Activated T-helper 17 cell treated with anti-CD3 and anti-CD28 coated beads, Interleukin-2, amount 50 U/mL, for 72 hours (primary cell): Measurements from ENCODE around the gene AFF3. TPM values are rescaled to one million over a fixed set of nuclear protein-coding genes. Genes with fewer than 3 reads are reported as not detected.

Source experiments
- ATAC-seq: fragments of 150-1000 bp; cut with Tn5 transposase; replicated peaks from 2 replicates; pipeline ENCODE4 v1.10.0; 2021; ENCODE audit warnings: mild to moderate bottlenecking, moderate library complexity
- H3K27ac Mint-ChIP-seq: one replicate; pipeline ENCODE4 v1.8.0; 2022; ENCODE audit warnings: mixed read lengths
- H3K27me3 Mint-ChIP-seq: one replicate; pipeline ENCODE4 v1.8.0; 2022; ENCODE audit warnings: mixed read lengths
- H3K36me3 Mint-ChIP-seq: one replicate; pipeline ENCODE4 v1.8.0; 2022; ENCODE audit warnings: low read depth, mild to moderate bottlenecking, mixed read lengths
- H3K4me1 Mint-ChIP-seq: one replicate; pipeline ENCODE4 v1.8.0; 2022; ENCODE audit warnings: mixed read lengths
- H3K4me3 Mint-ChIP-seq: one replicate; pipeline ENCODE4 v1.8.0; 2022; ENCODE audit warnings: mild to moderate bottlenecking, mixed read lengths
- H3K9me3 Mint-ChIP-seq: one replicate; pipeline ENCODE4 v1.8.0; 2022; ENCODE audit warnings: mixed read lengths
- total RNA-seq, 2 donors: library from RNA; stranded (reverse); gene quantifications; one replicate each; pipeline ENCODE4 v1.2.3, GENCODE V29; 2022

The AFF3 gene
- total RNA-seq, 2 donors from 2014 or later, result 0.32 to 0.42 TPM

- Mint-ChIP-seq H3K9me3 (no peaks in the 10 kb centered on the region), H3K27me3 (peaks cover 3% of the 10 kb centered on the region), H3K4me3 (no peak overlapping the region), H3K27ac (no peak overlapping the region), H3K4me1 (no peaks in the 10 kb centered on the region), H3K36me3 (no peaks in the 10 kb centered on the region)
- ATAC-seq, result no peak
Observed at GRCh38 chr2:100017633-100018032, 124.8 kb downstream of the AFF3 start.

- Mint-ChIP-seq H3K9me3 (no peaks in the 10 kb centered on the region), H3K36me3 (no peaks in the 10 kb centered on the region), H3K27ac (no peak overlapping the region), H3K4me3 (no peak overlapping the region), H3K27me3 (peaks cover 3% of the 10 kb centered on the region), H3K4me1 (no peaks in the 10 kb centered on the region)
- ATAC-seq, result no peak
Observed at GRCh38 chr2:100016756-100017155, 125.6 kb downstream of the AFF3 start.

- no peaks in the 10 kb centered on the region for H3K4me1 Mint-ChIP-seq
Observed at GRCh38 chr2:100015849-100016248, 126.5 kb downstream of the AFF3 start.

GRCh38 chr2:100013892-100014677, 128.3 kb downstream of the AFF3 start:
- no peak overlapping the region for H3K4me3 Mint-ChIP-seq
- H3K36me3 Mint-ChIP-seq, result no peaks in the 10 kb centered on the region
- H3K27me3 Mint-ChIP-seq, result no peaks in the 10 kb centered on the region
- H3K4me1 Mint-ChIP-seq, result no peaks in the 10 kb centered on the region
- H3K27ac Mint-ChIP-seq, result no peak overlapping the region
- ATAC-seq, result no peak
- H3K9me3 Mint-ChIP-seq, result no peaks in the 10 kb centered on the region

More at GRCh38 chr2:100015849-100016248, 126.5 kb downstream of the AFF3 start:
- ATAC-seq, result no peak
- no peak overlapping the region for H3K4me3 Mint-ChIP-seq
- peaks cover under 1% of the 10 kb centered on the region for H3K27me3 Mint-ChIP-seq
- H3K36me3 Mint-ChIP-seq, result no peaks in the 10 kb centered on the region
- H3K9me3 Mint-ChIP-seq, result no peaks in the 10 kb centered on the region
- H3K27ac Mint-ChIP-seq, result no peak overlapping the region

- no peak for ATAC-seq
- no peak overlapping the region for H3K27ac Mint-ChIP-seq
- H3K27me3 Mint-ChIP-seq, result no peaks in the 10 kb centered on the region
- H3K36me3 Mint-ChIP-seq, result no peaks in the 10 kb centered on the region
- H3K4me3 Mint-ChIP-seq, result no peak overlapping the region
- no peaks in the 10 kb centered on the region for H3K9me3 Mint-ChIP-seq
- H3K4me1 Mint-ChIP-seq, result no peaks in the 10 kb centered on the region
Observed at GRCh38 chr2:100012561-100012960, 129.8 kb downstream of the AFF3 start.

GRCh38 chr2:100011272-100011731, 131.1 kb downstream of the AFF3 start:
- Mint-ChIP-seq H3K27ac (no peak overlapping the region), H3K36me3 (no peaks in the 10 kb centered on the region), H3K4me3 (no peak overlapping the region), H3K9me3 (no peaks in the 10 kb centered on the region), H3K4me1 (no peaks in the 10 kb centered on the region), H3K27me3 (no peaks in the 10 kb centered on the region)
- no peak for ATAC-seq

- no peak for ATAC-seq
- no peaks in the 10 kb centered on the region for H3K4me1 Mint-ChIP-seq
- no peaks in the 10 kb centered on the region for H3K36me3 Mint-ChIP-seq
- no peaks in the 10 kb centered on the region for H3K27me3 Mint-ChIP-seq
- no peaks in the 10 kb centered on the region for H3K9me3 Mint-ChIP-seq
- no peak overlapping the region for H3K27ac Mint-ChIP-seq
- H3K4me3 Mint-ChIP-seq, result no peak overlapping the region
Observed at GRCh38 chr2:100010606-100011005, 131.8 kb downstream of the AFF3 start.

GRCh38 chr2:100009743-100010142, 132.6 kb downstream of the AFF3 start:
- no peak overlapping the region for H3K4me3 Mint-ChIP-seq
- H3K4me1 Mint-ChIP-seq, result no peaks in the 10 kb centered on the region
- no peaks in the 10 kb centered on the region for H3K36me3 Mint-ChIP-seq
- no peak overlapping the region for H3K27ac Mint-ChIP-seq
- no peaks in the 10 kb centered on the region for H3K27me3 Mint-ChIP-seq
- ATAC-seq, result no peak
- H3K9me3 Mint-ChIP-seq, result no peaks in the 10 kb centered on the region

GRCh38 chr2:100008956-100009355, 133.4 kb downstream of the AFF3 start:
- Mint-ChIP-seq H3K27me3 (no peaks in the 10 kb centered on the region), H3K4me1 (no peaks in the 10 kb centered on the region), H3K27ac (no peak overlapping the region), H3K9me3 (no peaks in the 10 kb centered on the region), H3K36me3 (no peaks in the 10 kb centered on the region), H3K4me3 (no peak overlapping the region)
- ATAC-seq, result no peak

- Mint-ChIP-seq H3K9me3 (no peaks in the 10 kb centered on the region), H3K4me3 (no peak overlapping the region), H3K36me3 (no peaks in the 10 kb centered on the region), H3K27me3 (no peaks in the 10 kb centered on the region), H3K27ac (no peak overlapping the region), H3K4me1 (no peaks in the 10 kb centered on the region)
- ATAC-seq, result no peak
Observed at GRCh38 chr2:100006516-100006915, 135.9 kb downstream of the AFF3 start.

GRCh38 chr2:100004959-100005387, 137.4 kb downstream of the AFF3 start:
- H3K27me3 Mint-ChIP-seq, result no peaks in the 10 kb centered on the region
- H3K4me3 Mint-ChIP-seq, result no peak overlapping the region
- no peak for ATAC-seq
- H3K4me1 Mint-ChIP-seq, result peaks cover 7% of the 10 kb centered on the region
- no peaks in the 10 kb centered on the region for H3K36me3 Mint-ChIP-seq
- no peak overlapping the region for H3K27ac Mint-ChIP-seq
- H3K9me3 Mint-ChIP-seq, result no peaks in the 10 kb centered on the region

- no peak overlapping the region for H3K4me3 Mint-ChIP-seq
- no peaks in the 10 kb centered on the region for H3K9me3 Mint-ChIP-seq
- no peaks in the 10 kb centered on the region for H3K27me3 Mint-ChIP-seq
- H3K36me3 Mint-ChIP-seq, result no peaks in the 10 kb centered on the region
- H3K4me1 Mint-ChIP-seq, result peaks cover 7% of the 10 kb centered on the region
- no peak overlapping the region for H3K27ac Mint-ChIP-seq
- ATAC-seq, result no peak
Observed at GRCh38 chr2:100004348-100004884, 138.0 kb downstream of the AFF3 start.

- Mint-ChIP-seq H3K36me3 (no peaks in the 10 kb centered on the region), H3K9me3 (no peaks in the 10 kb centered on the region), H3K4me3 (no peak overlapping the region), H3K27me3 (no peaks in the 10 kb centered on the region), H3K27ac (no peak overlapping the region), H3K4me1 (peaks cover 7% of the 10 kb centered on the region)
- no peak for ATAC-seq
Observed at GRCh38 chr2:100002059-100002458, 140.3 kb downstream of the AFF3 start.

GRCh38 chr2:100000915-100001707, 141.3 kb downstream of the AFF3 start:
- peak; percentile 75 for ATAC-seq
- H3K9me3 Mint-ChIP-seq, result no peaks in the 10 kb centered on the region
- no peaks in the 10 kb centered on the region for H3K36me3 Mint-ChIP-seq
- peak overlapping the region; percentile 14 for H3K27ac Mint-ChIP-seq
- peaks cover 7% of the 10 kb centered on the region for H3K4me1 Mint-ChIP-seq
- H3K4me3 Mint-ChIP-seq, result peak overlapping the region; percentile 55
- no peaks in the 10 kb centered on the region for H3K27me3 Mint-ChIP-seq
